ENCODE results near the gene NABP1.

NABP1 gene

DNA sequence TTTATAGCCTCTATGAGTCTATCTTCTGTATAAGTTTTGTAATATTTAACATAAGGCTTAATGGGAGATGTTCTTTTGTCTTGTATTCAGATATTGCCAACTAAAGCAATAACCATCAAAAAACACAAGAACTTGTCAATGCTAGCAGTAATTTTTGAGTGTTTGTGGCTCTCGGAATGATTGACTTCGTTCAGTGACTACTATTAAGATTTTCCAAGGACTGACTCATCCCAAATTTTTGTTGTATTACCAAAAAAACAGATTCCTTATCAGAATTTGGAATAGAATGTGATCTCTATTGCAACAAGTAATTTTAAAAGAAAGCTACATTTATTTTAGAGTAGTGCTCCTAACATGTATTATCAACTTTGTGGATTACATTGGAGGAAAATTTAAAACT is 8.1 kb downstream of the NABP1 start:
- H3K9me3 ChIP-seq (ENCODE audit: control insufficient read depth, low read length) = no peaks in the 10 kb centered on the region
- no peaks in the 10 kb centered on the region for H3K4me1 ChIP-seq
- H3K27me3 ChIP-seq (ENCODE audit: control insufficient read depth, insufficient read depth, low read length) = no peaks in the 10 kb centered on the region
- no peak overlapping the region for H2AFZ ChIP-seq
- H3K79me2 ChIP-seq = no peaks in the 10 kb centered on the region
- no peaks in the 10 kb centered on the region for H3K36me3 ChIP-seq (ENCODE audit: control insufficient read depth, insufficient read depth, low read length)
- no peak overlapping the region for H3K9ac ChIP-seq
- TF ChIP-seq, protein P1, sequence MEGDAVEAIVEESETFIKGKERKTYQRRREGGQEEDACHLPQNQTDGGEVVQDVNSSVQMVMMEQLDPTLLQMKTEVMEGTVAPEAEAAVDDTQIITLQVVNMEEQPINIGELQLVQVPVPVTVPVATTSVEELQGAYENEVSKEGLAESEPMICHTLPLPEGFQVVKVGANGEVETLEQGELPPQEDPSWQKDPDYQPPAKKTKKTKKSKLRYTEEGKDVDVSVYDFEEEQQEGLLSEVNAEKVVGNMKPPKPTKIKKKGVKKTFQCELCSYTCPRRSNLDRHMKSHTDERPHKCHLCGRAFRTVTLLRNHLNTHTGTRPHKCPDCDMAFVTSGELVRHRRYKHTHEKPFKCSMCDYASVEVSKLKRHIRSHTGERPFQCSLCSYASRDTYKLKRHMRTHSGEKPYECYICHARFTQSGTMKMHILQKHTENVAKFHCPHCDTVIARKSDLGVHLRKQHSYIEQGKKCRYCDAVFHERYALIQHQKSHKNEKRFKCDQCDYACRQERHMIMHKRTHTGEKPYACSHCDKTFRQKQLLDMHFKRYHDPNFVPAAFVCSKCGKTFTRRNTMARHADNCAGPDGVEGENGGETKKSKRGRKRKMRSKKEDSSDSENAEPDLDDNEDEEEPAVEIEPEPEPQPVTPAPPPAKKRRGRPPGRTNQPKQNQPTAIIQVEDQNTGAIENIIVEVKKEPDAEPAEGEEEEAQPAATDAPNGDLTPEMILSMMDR (IDR thresholded peaks at IDR 0.05) = no peak
- no peak overlapping the region for H3K27ac ChIP-seq
- no peak overlapping the region for H3K4me3 ChIP-seq (ENCODE audit: low read depth, low read length)
- no peak overlapping the region for H3K4me2 ChIP-seq (ENCODE audit: low read length)

DNA sequence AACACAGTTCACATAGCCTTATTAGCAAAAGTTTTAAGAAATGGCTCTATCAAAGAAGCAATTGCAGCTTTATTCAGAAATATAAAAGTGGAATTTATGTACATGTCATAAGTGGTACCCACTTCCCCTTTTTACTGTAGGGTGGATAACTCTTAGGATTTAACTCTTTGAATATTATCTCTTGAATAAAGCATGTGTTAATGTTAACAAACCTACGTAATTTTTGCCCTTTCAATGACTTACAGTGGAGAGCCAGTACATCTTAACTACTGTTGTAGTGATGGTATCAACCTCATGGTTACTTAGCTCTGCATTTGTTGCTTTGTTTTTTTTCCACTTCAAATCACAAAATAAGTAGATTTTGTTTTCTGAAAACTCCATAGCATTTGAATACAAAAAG is 8.8 kb downstream of the NABP1 start:
- Histone ChIP-seq H3K36me3 (ENCODE audit: control insufficient read depth, insufficient read depth, low read length) (no peaks in the 10 kb centered on the region), H3K9ac (no peak overlapping the region), H3K4me2 (ENCODE audit: low read length) (no peak overlapping the region), H3K4me3 (ENCODE audit: low read depth, low read length) (no peak overlapping the region), H2AFZ (no peak overlapping the region), H3K4me1 (no peaks in the 10 kb centered on the region), H3K27ac (no peak overlapping the region), H3K27me3 (ENCODE audit: control insufficient read depth, insufficient read depth, low read length) (no peaks in the 10 kb centered on the region), H3K79me2 (no peaks in the 10 kb centered on the region), H3K9me3 (ENCODE audit: control insufficient read depth, low read length) (no peaks in the 10 kb centered on the region)
- TF ChIP-seq, protein P1 (IDR thresholded peaks at IDR 0.05) = no peak

DNA sequence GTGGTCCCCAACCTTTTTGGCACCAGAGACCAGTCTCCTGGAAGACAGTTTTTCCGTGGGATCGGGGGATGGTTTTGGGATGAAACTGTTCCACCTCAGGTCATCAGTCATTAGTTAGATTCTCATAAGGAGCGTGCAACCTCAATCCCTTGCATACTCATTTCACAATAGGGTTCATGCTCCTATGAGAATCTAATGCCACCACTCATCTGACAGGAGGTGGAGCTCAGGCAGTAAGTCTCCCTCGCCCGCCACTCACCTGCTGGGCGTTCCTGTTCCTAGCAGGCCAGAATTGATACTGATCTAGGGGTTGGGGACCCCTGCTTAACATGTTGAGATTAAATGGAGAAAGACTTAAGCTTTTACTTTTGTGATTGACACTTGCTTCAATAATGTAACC is 9.9 kb downstream of the NABP1 start:
- Histone ChIP-seq H3K4me3 (ENCODE audit: low read depth, low read length) (no peak overlapping the region), H3K27ac (no peak overlapping the region), H3K9me3 (ENCODE audit: control insufficient read depth, low read length) (no peaks in the 10 kb centered on the region), H2AFZ (no peak overlapping the region), H3K79me2 (no peaks in the 10 kb centered on the region), H3K9ac (no peak overlapping the region), H3K36me3 (ENCODE audit: control insufficient read depth, insufficient read depth, low read length) (no peaks in the 10 kb centered on the region), H3K4me1 (no peaks in the 10 kb centered on the region), H3K27me3 (ENCODE audit: control insufficient read depth, insufficient read depth, low read length) (no peaks in the 10 kb centered on the region), H3K4me2 (ENCODE audit: low read length) (no peak overlapping the region)
- TF ChIP-seq, protein P1 (IDR thresholded peaks at IDR 0.05) = no peak

DNA sequence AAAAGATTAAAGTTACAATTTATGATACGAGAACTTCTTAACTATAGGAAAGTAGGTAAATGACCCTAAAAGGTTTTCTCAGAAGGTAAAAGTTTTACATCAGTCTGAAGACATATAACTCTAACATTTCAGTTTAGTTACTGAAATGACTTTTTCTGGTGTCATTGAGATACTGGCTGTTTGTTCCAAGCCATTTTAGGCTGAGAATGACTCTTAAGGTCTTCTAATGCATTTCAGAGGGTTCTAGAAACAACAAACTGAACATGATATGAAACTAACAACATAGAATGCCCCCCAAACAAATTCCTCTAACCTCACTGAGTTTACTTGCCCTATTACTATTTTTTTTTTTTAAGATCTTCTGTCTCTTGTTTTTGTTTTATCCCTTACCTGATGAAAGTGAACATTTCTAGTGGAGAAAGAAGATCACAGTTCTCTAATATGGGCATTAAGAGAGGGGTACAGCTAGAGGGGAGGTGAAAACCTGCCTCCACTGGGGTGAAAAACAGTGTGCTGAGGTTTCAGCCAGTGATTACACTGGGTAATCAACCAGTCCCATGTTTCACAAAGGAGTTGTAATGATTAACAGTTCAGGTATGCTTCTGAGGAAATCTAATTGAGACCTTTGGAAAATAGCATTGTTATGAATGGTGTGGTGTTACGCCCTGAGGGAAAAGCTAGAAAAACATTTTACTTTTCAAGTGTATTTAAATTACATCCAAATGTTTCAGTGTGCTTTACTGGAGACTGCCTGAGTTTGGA is 11.2 kb downstream of the NABP1 start:
- Histone ChIP-seq H3K4me3 (ENCODE audit: low read depth, low read length) (no peak overlapping the region), H3K27ac (no peak overlapping the region), H3K27me3 (ENCODE audit: control insufficient read depth, insufficient read depth, low read length) (no peaks in the 10 kb centered on the region), H3K4me2 (ENCODE audit: low read length) (no peak overlapping the region), H3K4me1 (no peaks in the 10 kb centered on the region), H2AFZ (no peak overlapping the region), H3K9ac (no peak overlapping the region), H3K36me3 (ENCODE audit: control insufficient read depth, insufficient read depth, low read length) (no peaks in the 10 kb centered on the region), H3K79me2 (no peaks in the 10 kb centered on the region), H3K9me3 (ENCODE audit: control insufficient read depth, low read length) (no peaks in the 10 kb centered on the region)
- TF ChIP-seq, protein P1 (IDR thresholded peaks at IDR 0.05) = no peak

DNA sequence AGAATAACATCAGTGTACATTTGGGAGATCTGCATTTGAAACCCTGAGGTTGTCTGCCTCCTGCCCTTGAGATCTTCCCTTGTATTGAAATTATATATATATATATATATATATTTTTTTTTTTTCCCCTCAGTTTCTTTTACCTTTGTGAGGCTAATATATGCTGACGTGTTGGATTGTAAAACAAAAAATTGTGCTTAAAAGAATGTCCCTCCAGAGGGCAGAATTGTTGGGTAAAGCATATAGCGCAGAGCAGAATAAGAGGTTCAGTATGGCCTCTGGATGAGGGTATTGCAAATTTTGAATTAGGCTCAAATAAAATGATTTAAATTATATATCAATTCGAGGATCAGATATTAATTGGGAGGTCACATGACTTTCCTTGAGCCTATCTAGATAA is 12.4 kb downstream of the NABP1 start:
- Histone ChIP-seq H3K9ac (no peak overlapping the region), H3K36me3 (ENCODE audit: control insufficient read depth, insufficient read depth, low read length) (no peaks in the 10 kb centered on the region), H2AFZ (no peak overlapping the region), H3K4me3 (ENCODE audit: low read depth, low read length) (no peak overlapping the region), H3K27me3 (ENCODE audit: control insufficient read depth, insufficient read depth, low read length) (no peaks in the 10 kb centered on the region), H3K9me3 (ENCODE audit: control insufficient read depth, low read length) (no peaks in the 10 kb centered on the region), H3K27ac (no peak overlapping the region), H3K4me1 (no peaks in the 10 kb centered on the region), H3K4me2 (ENCODE audit: low read length) (no peak overlapping the region), H3K79me2 (no peaks in the 10 kb centered on the region)
- TF ChIP-seq, protein P1 (IDR thresholded peaks at IDR 0.05) = no peak
